GM23338 (cell line): Measurements from ENCODE around the gene ST6GALNAC3. TPM values are rescaled to one million over a fixed set of nuclear protein-coding genes. Genes with fewer than 3 reads are reported as not detected.

Experiments
- ATAC-seq: fragments of 200-7000 bp; cut with Tn5 transposase; 3 replicates; pipeline ENCODE4 v1.9.1; 2020
- DNase-seq: peaks from one replicate; pipeline ENCODE4 v3.0.0-alpha.2; 2015; ENCODE audit warnings: low spot score
- H2AFZ ChIP-seq: fragments of 200-600 bp; sonication (generic); 2 replicates; pipeline ENCODE4 v1.8.0; 2016; ENCODE audit warnings: antibody characterized with exemption, mild to moderate bottlenecking, moderate library complexity
- H3F3A ChIP-seq: fragments of 200-600 bp; sonication (generic); replicated peaks from 2 replicates; pipeline ENCODE4 v1.8.0; 2017; ENCODE audit warnings: antibody characterized with exemption, mixed run types, low read depth
- H3K27ac ChIP-seq: fragments of 200-600 bp; sonication (generic); 2 replicates; pipeline ENCODE4 v1.6.1; 2016; ENCODE audit warnings: low read depth
- H3K27me3 ChIP-seq: fragments of 200-600 bp; sonication (generic); 2 replicates; pipeline ENCODE4 v1.8.0; 2016; ENCODE audit warnings: mild to moderate bottlenecking, mixed run types, moderate library complexity; ENCODE audit not compliant: insufficient read depth
- H3K36me3 ChIP-seq: fragments of 200-600 bp; sonication (generic); 2 replicates; pipeline ENCODE4 v1.8.0; 2016; ENCODE audit warnings: mild to moderate bottlenecking; ENCODE audit not compliant: insufficient read depth
- H3K4me1 ChIP-seq: fragments of 200-600 bp; sonication (generic); 2 replicates; pipeline ENCODE4 v1.8.0; 2016; ENCODE audit warnings: mild to moderate bottlenecking, moderate library complexity; ENCODE audit not compliant: insufficient read depth
- H3K4me2 ChIP-seq: fragments of 200-600 bp; sonication (generic); 2 replicates; pipeline ENCODE4 v1.7.1; 2017; ENCODE audit warnings: mixed run types
- H3K4me3 ChIP-seq: fragments of 200-600 bp; sonication (generic); 2 replicates; pipeline ENCODE4 v1.6.1; 2016; ENCODE audit warnings: mixed run types
- H3K79me2 ChIP-seq: fragments of 200-600 bp; sonication (generic); replicated peaks from 2 replicates; pipeline ENCODE4 v1.8.0; 2017; ENCODE audit warnings: mild to moderate bottlenecking; ENCODE audit not compliant: insufficient read depth
- H3K9me2 ChIP-seq: fragments of 200-600 bp; sonication (generic); 2 replicates; pipeline ENCODE4 v1.8.0; 2017; ENCODE audit not compliant: insufficient read depth
- H4K20me1 ChIP-seq: fragments of 200-600 bp; sonication (generic); replicated peaks from 2 replicates; pipeline ENCODE4 v1.8.0; 2017; ENCODE audit warnings: mild to moderate bottlenecking; ENCODE audit not compliant: insufficient read depth
- H3K27ac Mint-ChIP-seq: 2 replicates; pipeline ENCODE4 v1.8.0; 2020; ENCODE audit warnings: inconsistent platforms, mild to moderate bottlenecking, moderate library complexity, mixed read lengths
- H3K27me3 Mint-ChIP-seq: 3 replicates; pipeline ENCODE4 v1.8.0; 2022; ENCODE audit warnings: low read depth, mild to moderate bottlenecking, moderate library complexity, mixed read lengths, inconsistent platforms; ENCODE audit not compliant: insufficient read depth, poor library complexity
- H3K36me3 Mint-ChIP-seq: 3 replicates; pipeline ENCODE4 v1.8.0; 2021; ENCODE audit warnings: low read depth, mild to moderate bottlenecking, inconsistent platforms, moderate library complexity, mixed read lengths
- H3K4me1 Mint-ChIP-seq: 3 replicates; pipeline ENCODE4 v1.8.0; 2020; ENCODE audit warnings: mild to moderate bottlenecking, inconsistent platforms, mixed read lengths
- H3K4me3 Mint-ChIP-seq: 3 replicates; pipeline ENCODE4 v1.8.0; 2021; ENCODE audit warnings: moderate library complexity, mild to moderate bottlenecking, inconsistent platforms, mixed read lengths
- H3K9me3 Mint-ChIP-seq: 3 replicates; pipeline ENCODE4 v1.8.0; 2020; ENCODE audit warnings: moderate library complexity, mild to moderate bottlenecking, inconsistent platforms, mixed read lengths
- CREB1 ChIP-seq: fragments of 250-450 bp; sonication (Bioruptor Pico); IDR thresholded peaks from 2 replicates; pipeline ENCODE4 v1.5.0; 2020; ENCODE audit warnings: low read depth, mild to moderate bottlenecking, moderate library complexity
- EZH2 ChIP-seq: fragments of 200-600 bp; sonication (generic); IDR thresholded peaks from one replicate; pipeline ENCODE4 v1.8.0; 2017; ENCODE audit warnings: antibody characterized with exemption, mild to moderate bottlenecking, low read depth; ENCODE audit not compliant: unreplicated experiment
- EZH2phosphoT487 ChIP-seq: fragments of 200-600 bp; sonication (generic); IDR thresholded peaks from one replicate; pipeline ENCODE4 v1.8.1; 2018; ENCODE audit warnings: antibody characterized with exemption; ENCODE audit not compliant: unreplicated experiment
- JUNB ChIP-seq: IDR thresholded peaks from one replicate; pipeline ENCODE4 v1.6.1; 2016; ENCODE audit warnings: antibody characterized with exemption; ENCODE audit not compliant: unreplicated experiment
- NANOG ChIP-seq: IDR thresholded peaks from 2 replicates; pipeline ENCODE4 v1.6.1; 2016; ENCODE audit warnings: antibody characterized with exemption, borderline replicate concordance
- POLR2AphosphoS5 ChIP-seq: IDR thresholded peaks from 2 replicates; pipeline ENCODE4 v1.6.1; 2016; ENCODE audit warnings: antibody characterized with exemption, low read depth
- STAT1 ChIP-seq: IDR thresholded peaks from one replicate; pipeline ENCODE4 v1.6.1; 2016; ENCODE audit warnings: antibody characterized with exemption; ENCODE audit not compliant: unreplicated experiment
- ZNF114 ChIP-seq: fragments of 250-450 bp; sonication (Bioruptor Pico); IDR thresholded peaks from 2 replicates; pipeline ENCODE4 v1.5.0; 2020; ENCODE audit warnings: mild to moderate bottlenecking, moderate library complexity
- ZNF331 ChIP-seq: fragments of 250-450 bp; sonication (Bioruptor Pico); IDR thresholded peaks from 2 replicates; pipeline ENCODE4 v1.5.0; 2020; ENCODE audit warnings: low read depth, mild to moderate bottlenecking, moderate library complexity
- polyA plus RNA-seq: library from polyadenylated mRNA; unstranded; fragments of >200 nt; fragmentation: Nextera tagmentation; extraction: Ambion mirVana; gene quantifications from 2 replicates; pipeline ENCODE4 v1.2.1, GENCODE V29; 2016
- total RNA-seq: library from RNA; depleted of rRNA; stranded (reverse); fragments of >200 nt; shearing (Covaris generic); gene quantifications from 2 replicates; pipeline ENCODE4 v1.2.3, GENCODE V29; 2014
- TF ChIP-seq, protein P1 (sequence below), 2 experiments: fragments of 200-600 bp in 1 of 2; sonication (generic) in 1 of 2; conservative IDR thresholded peaks; 2 replicates each; pipeline versions ENCODE4 v1.5.1 to v1.6.1; 2016 to 2017; ENCODE audit warnings: antibody characterized with exemption in 2 of 2, low read depth in 2 of 2, mild to moderate bottlenecking in 2 of 2, moderate library complexity in 1 of 2
- TF ChIP-seq, protein P2 (sequence below): IDR thresholded peaks from one replicate; pipeline ENCODE4 v1.6.1; 2018; ENCODE audit warnings: antibody characterized with exemption; ENCODE audit not compliant: unreplicated experiment
- TF ChIP-seq, protein P3 (sequence below): IDR thresholded peaks from 2 replicates; pipeline ENCODE4 v1.6.1; 2016; ENCODE audit warnings: antibody characterized with exemption

ST6GALNAC3 gene
- total and polyA plus RNA-seq, 2 experiments from 2014 or later, result 4.7 to 11.6 TPM

- TF ChIP-seq, protein P1, sequence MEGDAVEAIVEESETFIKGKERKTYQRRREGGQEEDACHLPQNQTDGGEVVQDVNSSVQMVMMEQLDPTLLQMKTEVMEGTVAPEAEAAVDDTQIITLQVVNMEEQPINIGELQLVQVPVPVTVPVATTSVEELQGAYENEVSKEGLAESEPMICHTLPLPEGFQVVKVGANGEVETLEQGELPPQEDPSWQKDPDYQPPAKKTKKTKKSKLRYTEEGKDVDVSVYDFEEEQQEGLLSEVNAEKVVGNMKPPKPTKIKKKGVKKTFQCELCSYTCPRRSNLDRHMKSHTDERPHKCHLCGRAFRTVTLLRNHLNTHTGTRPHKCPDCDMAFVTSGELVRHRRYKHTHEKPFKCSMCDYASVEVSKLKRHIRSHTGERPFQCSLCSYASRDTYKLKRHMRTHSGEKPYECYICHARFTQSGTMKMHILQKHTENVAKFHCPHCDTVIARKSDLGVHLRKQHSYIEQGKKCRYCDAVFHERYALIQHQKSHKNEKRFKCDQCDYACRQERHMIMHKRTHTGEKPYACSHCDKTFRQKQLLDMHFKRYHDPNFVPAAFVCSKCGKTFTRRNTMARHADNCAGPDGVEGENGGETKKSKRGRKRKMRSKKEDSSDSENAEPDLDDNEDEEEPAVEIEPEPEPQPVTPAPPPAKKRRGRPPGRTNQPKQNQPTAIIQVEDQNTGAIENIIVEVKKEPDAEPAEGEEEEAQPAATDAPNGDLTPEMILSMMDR (conservative IDR thresholded peaks at IDR 0.05; ENCODE audit: low read depth in 2 of 2), result no peak
- no peak for TF ChIP-seq EZH2
- TF ChIP-seq JUNB, result no peak
Measured at GRCh38 chr1:76083189-76083588, 8.6 kb downstream of the ST6GALNAC3 start (continued).

DNA sequence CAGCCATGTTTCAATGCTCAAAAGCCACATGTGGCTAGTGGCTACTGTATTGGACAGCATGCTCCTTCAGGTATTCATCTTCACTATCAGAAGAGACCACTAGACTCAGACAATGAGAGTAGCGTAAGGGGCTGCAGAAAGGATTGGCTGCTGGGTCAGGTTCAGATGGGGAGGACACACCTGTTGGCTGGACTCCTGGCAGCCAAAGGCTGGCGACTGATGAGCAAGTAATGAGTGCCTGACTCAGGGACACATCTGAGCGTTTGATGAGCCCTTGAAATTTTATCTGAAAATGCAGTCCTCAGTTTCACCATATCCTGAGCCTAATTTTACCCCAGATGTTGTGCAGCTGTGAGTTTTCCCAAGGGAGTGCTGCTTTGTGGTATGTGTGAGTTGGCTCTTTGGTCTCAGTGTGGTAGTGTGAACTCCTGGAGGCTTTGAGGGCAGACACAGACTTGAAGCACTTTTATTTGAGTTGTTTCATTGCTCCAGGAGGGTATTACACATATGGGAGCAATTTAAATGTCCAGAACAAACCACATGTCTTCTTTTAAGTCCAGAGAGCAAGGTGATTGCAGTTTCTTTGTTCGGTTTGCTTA lies 9.6 kb downstream of the ST6GALNAC3 start:
- Histone ChIP-seq H3K27me3 (no peaks in the 10 kb centered on the region), H3K27ac (no peak overlapping the region), H3F3A (no peaks in the 10 kb centered on the region), H4K20me1 (no peaks in the 10 kb centered on the region; the same call in 1 of the 2 replicates), H3K4me2 (no peak overlapping the region), H3K4me1 (peaks cover 29% of the 10 kb centered on the region), H2AFZ (no peak overlapping the region), H3K79me2 (peaks cover 84% of the 10 kb centered on the region), H3K9me2 (no peaks in the 10 kb centered on the region), H3K36me3 (no peaks in the 10 kb centered on the region), H3K4me3 (no peak overlapping the region)
- Mint-ChIP-seq H3K4me3 (no peak overlapping the region), H3K9me3 (no peaks in the 10 kb centered on the region), H3K4me1 (peaks cover 61% of the 10 kb centered on the region), H3K27me3 (peaks cover 3% of the 10 kb centered on the region), H3K36me3 (no peaks in the 10 kb centered on the region), H3K27ac (no peak overlapping the region)
- DNase-seq, result no peak
- no peak; the same call in 2 of the 3 replicates for ATAC-seq
- TF ChIP-seq NANOG (no peak), EZH2 (no peak), STAT1 (no peak), POLR2AphosphoS5 (no peak), EZH2phosphoT487 (no peak), JUNB (no peak), ZNF331 (CRISPR knock-in tag) (no peak), CREB1 (no peak), ZNF114 (CRISPR knock-in tag) (no peak)
- TF ChIP-seq, protein P2, sequence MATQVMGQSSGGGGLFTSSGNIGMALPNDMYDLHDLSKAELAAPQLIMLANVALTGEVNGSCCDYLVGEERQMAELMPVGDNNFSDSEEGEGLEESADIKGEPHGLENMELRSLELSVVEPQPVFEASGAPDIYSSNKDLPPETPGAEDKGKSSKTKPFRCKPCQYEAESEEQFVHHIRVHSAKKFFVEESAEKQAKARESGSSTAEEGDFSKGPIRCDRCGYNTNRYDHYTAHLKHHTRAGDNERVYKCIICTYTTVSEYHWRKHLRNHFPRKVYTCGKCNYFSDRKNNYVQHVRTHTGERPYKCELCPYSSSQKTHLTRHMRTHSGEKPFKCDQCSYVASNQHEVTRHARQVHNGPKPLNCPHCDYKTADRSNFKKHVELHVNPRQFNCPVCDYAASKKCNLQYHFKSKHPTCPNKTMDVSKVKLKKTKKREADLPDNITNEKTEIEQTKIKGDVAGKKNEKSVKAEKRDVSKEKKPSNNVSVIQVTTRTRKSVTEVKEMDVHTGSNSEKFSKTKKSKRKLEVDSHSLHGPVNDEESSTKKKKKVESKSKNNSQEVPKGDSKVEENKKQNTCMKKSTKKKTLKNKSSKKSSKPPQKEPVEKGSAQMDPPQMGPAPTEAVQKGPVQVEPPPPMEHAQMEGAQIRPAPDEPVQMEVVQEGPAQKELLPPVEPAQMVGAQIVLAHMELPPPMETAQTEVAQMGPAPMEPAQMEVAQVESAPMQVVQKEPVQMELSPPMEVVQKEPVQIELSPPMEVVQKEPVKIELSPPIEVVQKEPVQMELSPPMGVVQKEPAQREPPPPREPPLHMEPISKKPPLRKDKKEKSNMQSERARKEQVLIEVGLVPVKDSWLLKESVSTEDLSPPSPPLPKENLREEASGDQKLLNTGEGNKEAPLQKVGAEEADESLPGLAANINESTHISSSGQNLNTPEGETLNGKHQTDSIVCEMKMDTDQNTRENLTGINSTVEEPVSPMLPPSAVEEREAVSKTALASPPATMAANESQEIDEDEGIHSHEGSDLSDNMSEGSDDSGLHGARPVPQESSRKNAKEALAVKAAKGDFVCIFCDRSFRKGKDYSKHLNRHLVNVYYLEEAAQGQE, result no peak
- TF ChIP-seq, protein P3, sequence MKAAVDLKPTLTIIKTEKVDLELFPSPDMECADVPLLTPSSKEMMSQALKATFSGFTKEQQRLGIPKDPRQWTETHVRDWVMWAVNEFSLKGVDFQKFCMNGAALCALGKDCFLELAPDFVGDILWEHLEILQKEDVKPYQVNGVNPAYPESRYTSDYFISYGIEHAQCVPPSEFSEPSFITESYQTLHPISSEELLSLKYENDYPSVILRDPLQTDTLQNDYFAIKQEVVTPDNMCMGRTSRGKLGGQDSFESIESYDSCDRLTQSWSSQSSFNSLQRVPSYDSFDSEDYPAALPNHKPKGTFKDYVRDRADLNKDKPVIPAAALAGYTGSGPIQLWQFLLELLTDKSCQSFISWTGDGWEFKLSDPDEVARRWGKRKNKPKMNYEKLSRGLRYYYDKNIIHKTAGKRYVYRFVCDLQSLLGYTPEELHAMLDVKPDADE, result no peak
- TF ChIP-seq, protein P1 (conservative IDR thresholded peaks at IDR 0.05; ENCODE audit: low read depth in 2 of 2), result no peak
